ENCODE results near the gene TEX9. TPM values are rescaled to one million over a fixed set of nuclear protein-coding genes. Genes with fewer than 3 reads are reported as not detected.
"Not testable (repeated sequence)": the region's sequence is repeated elsewhere in the genome, so short reads cannot be mapped to it uniquely, and the experiment has no call there.

Gene TEX9
- total RNA-seq (2014; rRNA removed; shearing (Covaris generic); ENCODE audit: low replicate concordance), result 14.6 and 19.5 TPM in 2 replicates

DNA sequence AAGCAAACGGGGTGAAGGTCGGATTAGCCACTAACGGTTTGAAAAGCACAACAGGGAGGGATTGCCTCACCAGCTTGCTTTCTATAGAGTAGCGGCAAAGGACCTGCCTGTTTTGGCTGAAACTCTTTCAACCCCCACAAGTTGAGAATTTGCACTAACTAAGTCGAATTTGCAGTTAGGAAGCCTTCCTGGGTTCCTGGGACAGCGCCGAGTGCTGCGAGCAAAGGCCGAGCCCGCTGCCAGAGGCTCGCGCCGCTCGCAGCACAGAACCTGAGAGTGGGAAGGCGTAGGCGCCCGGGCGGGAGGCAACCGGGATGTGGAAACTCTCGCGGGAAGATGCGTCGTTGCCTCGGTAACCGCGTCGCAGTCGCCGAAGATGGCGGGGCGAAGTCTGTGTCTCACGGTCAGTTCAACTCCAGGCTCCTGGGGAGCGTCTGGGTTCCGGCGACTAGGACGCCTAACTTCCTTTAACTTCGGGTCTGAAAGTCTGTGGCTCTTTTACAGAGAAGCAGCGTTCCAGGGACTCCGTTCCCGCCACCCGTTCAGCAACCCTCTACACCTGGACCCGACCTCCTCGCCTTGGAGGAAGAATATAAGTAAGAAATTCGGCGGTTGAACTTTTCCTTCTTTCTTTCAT lies at the start of gene TEX9:
Gene TEX9 (plus strand): TSS at position 352 of the 637 bp plus-strand sequence. CDS start 25 bp downstream, at position 377.
- DNase-seq (ENCODE audit: low read depth), result peak; percentile 88
- in situ Hi-C loops (cut with HindIII; ENCODE audit: low pct_unique_long_range_greater_than_20kb, low sequenced_read_pairs), result no loop called here

DNA sequence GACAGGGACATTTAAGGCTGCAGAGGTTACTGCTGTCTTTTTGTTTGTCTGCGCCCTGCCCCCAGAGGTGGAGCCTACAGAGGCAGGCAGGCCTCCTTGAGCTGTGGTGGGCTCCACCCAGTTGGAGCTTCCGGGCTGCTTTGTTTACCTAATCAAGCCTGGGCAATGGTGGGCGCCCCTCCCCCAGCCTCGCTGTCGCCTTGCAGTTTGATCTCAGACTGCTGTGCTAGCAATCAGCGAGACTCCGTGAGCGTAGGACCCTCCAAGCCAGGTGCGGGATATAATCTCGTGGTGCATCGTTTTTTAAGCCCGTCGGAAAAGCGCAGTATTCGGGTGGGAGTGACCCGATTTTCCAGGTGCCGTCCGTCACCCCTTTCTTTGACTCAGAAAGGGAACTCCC lies 48.7 kb upstream of the TEX9 start:
- DNase-seq (ENCODE audit: low read depth); in situ Hi-C loops (cut with HindIII; ENCODE audit: low pct_unique_long_range_greater_than_20kb, low sequenced_read_pairs): not testable (repeated sequence)

DNA sequence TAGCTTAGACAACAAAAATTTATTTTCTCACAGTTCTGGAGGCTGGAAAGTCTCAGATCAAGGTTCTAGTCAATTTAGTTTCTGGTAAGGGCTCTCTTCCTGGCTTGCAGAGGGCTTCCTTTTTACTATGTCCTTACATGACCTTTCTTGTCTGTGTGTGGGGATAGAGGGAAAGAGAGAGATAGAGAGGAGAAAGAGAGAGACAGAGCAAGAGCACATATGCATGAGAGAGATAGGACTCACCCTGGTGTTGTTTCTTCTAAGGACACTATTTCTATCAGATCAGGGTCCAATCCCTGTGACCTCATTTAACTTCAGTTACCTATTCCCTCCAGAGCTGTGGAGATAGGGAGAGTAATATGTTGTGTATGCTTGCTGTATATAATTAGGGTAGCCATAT lies 44.9 kb upstream of the TEX9 start:
- in situ Hi-C loops (cut with HindIII; ENCODE audit: low pct_unique_long_range_greater_than_20kb, low sequenced_read_pairs), result no loop called here
- no peak for DNase-seq (ENCODE audit: low read depth)

DNA sequence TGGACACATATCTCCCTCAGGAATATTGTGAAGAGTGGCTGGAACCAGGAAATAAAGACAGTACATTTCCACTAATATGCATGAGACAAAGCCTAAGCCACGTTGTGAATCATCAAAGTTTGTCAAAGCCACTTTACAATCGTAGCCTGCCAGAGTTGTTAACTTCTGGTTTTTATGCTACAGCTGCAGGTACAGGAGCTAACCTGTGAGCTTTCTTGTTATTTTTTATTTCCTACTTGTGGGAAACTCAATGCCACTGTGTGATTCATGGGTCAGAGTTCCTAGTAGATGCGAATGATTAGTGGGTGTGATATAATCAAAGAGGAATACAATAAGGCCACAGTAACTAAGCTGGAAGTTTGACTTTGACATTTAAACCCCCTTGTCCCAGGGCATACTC lies 44.4 kb upstream of the TEX9 start:
- DNase-seq (ENCODE audit: low read depth), result no peak
- in situ Hi-C loops (cut with HindIII; ENCODE audit: low pct_unique_long_range_greater_than_20kb, low sequenced_read_pairs), result no loop called here

DNA sequence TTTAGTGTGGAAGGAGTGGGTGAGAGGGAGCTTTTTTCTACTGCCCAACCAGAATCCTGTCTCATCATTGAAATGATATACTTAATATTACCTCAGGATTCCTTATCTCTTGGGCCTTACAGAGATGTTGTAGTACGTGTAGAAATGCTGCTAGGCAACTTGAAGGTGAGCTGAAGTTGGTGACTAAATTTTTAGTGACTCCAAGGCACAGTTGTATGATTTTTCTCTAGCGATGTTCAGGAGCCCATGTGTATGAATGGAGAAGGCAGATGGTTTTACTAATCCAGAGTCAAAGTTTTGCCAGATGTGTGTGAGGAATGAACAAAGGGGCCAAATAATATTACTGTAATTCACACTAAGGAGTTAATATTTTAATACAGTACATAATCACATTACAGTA lies 42.8 kb upstream of the TEX9 start:
- in situ Hi-C loops (cut with HindIII; ENCODE audit: low pct_unique_long_range_greater_than_20kb, low sequenced_read_pairs), result no loop called here
- DNase-seq (ENCODE audit: low read depth), result no peak

DNA sequence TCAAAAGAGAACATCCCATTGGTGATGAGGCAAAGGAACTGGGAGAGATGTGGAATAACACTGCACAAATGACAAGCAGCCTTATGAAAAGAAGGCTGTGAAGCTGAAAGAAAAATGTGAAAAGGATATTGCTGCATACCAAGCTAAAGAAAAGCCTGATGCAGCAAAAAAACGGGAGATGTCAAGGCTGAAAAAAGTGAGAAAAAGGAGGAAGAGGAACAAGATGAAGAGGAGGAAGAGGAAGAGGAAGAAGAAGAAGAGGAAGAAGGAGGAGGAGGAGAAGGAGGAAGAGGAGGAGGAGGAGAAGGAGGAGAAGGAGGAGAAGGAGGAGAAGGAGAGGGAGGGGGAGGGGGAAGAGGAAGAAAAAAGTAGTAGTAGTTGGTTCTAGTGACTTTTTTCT lies 41.8 kb upstream of the TEX9 start:
- DNase-seq (ENCODE audit: low read depth), result no peak
- in situ Hi-C loops (cut with HindIII; ENCODE audit: low pct_unique_long_range_greater_than_20kb, low sequenced_read_pairs), result no loop called here

DNA sequence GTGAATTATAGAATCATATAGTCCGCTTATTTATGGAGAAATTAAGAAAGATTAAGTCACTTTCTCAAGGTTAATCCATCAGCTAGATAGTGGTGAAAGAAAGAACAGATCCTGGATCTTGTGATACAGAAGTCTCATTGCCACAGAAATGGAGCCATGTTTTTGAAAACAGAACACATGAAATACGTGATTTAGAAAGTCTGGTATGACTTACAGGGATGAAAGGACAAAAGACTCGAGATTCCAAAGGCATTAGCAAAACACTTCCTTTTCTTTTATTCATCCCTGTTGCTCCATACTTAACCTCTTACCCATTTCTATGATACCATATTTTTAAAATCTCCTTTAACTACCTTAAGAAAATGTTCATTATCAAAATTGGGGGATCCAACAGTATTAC lies 40.0 kb upstream of the TEX9 start:
- DNase-seq (ENCODE audit: low read depth), result no peak
- in situ Hi-C loops (cut with HindIII; ENCODE audit: low pct_unique_long_range_greater_than_20kb, low sequenced_read_pairs), result no loop called here

DNA sequence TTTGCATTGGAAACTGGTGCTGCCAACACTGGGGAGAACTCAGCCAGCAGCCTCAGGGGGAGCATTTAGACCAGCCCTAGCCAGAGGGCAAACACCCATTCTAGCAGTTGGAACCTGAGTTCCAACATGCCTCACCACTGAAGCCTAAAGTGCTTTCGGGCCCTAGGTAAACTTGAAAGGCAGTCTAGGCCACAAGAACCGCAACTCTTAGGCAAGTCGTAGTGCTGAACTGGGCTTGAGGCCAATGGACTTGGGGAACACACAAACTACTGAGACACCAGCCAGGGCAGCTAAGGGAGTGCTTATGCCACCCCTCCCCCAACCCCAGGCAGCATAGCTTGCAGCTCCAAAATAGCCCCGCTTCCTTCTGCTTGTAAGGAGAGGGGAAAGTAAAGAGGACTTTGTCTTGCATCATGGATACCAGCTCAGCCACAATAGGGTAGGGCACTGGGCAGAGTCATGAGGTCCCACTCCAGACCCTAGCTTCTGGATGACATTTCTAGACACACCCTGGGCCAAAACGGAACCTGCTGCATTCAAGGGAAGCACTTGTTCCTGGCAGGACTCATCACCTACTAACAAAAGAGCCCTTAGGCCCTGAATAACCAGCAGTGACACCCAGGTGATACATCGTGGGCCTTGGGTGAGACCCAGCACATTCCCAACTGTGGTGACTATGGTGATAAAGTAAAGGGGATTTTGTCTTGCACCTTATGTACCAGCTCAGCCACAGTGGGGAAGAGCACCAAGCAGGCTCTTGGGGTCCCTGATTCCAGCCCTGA lies 37.3 kb upstream of the TEX9 start:
- DNase-seq (ENCODE audit: low read depth), result no peak
- in situ Hi-C loops (cut with HindIII; ENCODE audit: low pct_unique_long_range_greater_than_20kb, low sequenced_read_pairs), result no loop called here

DNA sequence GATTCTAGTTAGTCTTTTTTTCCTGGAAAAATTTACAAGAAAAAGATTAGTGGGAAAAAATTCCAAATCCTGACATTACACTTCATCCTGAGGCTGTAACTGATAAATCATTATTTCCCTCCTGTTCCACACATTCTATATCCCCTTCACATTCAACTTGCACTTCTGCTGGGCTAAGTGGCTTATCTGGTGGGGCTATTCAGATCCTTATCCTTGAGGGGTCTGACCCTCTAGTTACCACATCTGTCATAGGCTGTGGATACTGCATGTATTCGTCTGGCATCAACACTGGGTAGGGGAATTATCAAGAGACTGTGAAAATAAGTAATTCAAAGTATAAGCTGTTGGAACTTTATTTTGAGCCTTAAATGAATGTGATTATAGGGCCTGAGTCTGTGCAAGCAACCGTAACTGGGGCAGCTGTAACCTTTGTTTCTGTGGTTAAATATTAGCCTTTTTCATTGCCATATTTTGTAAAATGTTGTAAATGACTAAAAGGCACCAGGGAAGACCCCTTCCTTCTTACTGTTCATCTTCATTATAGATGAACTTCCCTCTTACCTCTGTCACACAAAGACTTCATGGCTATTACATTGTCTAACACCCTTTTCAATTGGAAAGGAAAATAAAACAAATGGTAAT lies 28.0 kb upstream of the TEX9 start:
- in situ Hi-C loops (cut with HindIII; ENCODE audit: low pct_unique_long_range_greater_than_20kb, low sequenced_read_pairs), result no loop called here
- no peak for DNase-seq (ENCODE audit: low read depth)

DNA sequence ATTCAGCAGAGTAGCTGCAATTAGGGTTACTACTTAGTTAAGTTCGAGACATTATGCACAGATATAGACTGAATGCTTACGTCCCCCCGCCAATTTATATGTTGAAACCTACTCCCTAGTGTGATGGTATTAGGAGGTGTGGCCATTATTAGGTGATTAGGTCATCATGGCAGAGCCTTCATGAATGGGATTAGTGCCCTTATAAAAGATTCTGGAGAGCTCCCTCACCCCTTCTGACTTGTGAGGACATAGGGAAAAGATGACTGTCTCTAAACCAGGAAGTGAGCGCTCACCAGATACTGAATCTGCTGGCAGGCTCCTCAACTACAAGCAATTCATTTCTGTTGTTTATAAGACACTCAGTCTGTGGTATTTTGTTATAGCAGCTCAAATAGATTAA lies 25.6 kb upstream of the TEX9 start:
- in situ Hi-C loops (cut with HindIII; ENCODE audit: low pct_unique_long_range_greater_than_20kb, low sequenced_read_pairs), result no loop called here
- no peak for DNase-seq (ENCODE audit: low read depth)

DNA sequence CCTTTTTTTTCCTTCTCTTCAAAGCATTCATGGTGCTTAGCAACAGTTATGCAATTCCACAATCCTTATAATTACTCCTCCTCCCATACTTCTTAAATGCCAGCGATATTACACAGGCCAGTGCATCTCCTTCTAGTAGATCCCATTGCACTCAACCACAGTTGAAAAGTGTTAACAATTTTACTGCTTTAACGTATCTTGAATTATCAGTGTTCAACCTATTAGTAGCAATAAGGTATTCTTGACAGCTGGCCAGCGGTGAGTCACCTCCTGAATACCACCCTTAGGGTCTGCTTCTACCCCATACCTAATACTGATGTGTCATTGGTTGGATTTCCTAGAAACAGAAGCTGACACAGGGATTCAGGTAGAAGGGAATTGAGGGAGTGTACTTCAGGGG lies 24.0 kb upstream of the TEX9 start:
- DNase-seq (ENCODE audit: low read depth), result no peak
- in situ Hi-C loops (cut with HindIII; ENCODE audit: low pct_unique_long_range_greater_than_20kb, low sequenced_read_pairs), result no loop called here

DNA sequence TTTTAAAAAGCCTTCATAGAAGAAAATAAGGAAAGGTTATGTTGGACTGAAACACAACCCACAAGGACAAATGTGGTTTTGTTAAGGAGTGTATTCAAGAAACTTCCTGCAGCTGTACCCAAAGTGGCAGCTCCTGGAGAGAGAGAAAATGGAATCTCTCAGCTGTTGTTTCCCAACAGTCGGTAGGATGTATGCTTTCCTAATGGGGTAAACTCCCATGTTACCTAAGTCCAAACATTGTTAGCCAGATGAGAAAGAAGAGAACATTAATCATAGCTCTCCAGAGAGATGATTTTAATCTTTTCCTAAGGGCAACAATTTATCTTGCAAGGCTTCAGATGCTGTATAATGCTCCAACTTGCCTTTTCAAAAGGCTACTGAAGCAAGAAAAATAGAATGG lies 22.6 kb upstream of the TEX9 start:
- in situ Hi-C loops (cut with HindIII; ENCODE audit: low pct_unique_long_range_greater_than_20kb, low sequenced_read_pairs), result no loop called here
- DNase-seq (ENCODE audit: low read depth), result no peak

DNA sequence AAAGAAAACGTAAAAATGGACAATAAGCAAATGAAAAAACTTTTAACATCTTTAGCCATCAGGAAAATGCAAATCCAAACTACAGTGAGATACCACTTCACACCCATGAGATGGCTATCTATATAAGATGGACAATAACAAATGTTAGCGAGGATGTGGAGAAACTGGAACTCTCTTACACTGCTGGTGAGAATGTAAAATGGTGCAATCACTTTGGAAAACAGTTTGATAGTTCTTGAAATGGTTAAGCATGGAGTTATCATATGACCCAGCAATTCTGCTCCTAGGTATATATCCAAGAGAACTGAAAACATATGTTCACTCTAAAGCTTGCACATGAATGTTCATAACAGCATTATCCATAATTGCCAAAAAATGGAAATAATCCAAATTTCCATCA lies 21.3 kb upstream of the TEX9 start:
- in situ Hi-C loops (cut with HindIII; ENCODE audit: low pct_unique_long_range_greater_than_20kb, low sequenced_read_pairs), result no loop called here
- no peak for DNase-seq (ENCODE audit: low read depth)

DNA sequence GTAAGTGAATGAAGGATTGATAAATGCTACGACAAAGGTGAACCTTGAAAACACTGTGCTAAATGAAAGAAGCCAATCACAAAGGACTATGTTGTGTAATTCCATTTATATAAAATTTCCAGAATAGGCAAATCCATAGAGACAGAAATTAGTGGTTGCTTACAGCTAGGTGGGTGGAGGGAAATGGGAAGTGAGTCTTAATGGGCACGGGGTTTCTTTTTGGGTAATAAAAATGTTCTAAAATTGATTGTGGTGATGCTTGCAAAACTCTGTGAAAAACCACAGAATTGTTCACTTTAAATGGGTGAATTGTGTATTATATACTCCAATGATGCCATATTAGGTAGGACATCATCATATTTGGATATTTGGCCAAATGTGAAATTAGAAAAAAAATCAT lies 20.9 kb upstream of the TEX9 start:
- in situ Hi-C loops (cut with HindIII; ENCODE audit: low pct_unique_long_range_greater_than_20kb, low sequenced_read_pairs), result no loop called here
- DNase-seq (ENCODE audit: low read depth), result no peak

DNA sequence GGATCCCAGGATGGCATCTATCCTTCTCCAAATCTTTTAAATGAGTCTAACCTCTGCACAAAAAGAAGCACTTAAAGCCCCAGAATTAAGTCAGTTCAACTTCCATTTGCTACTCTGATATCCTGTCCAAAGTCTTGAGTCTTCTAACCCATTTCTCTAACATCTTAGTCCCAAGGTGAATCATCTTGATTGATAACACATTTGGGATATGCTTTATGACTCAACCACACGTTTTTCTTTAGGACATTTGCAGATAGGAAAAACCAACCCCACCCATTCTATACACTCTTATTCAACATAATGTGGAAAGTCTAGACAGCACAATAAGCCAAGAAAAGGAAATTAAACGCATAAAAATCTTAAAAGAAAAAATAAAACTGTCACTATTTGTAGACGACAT lies 18.8 kb upstream of the TEX9 start:
- no peak for DNase-seq (ENCODE audit: low read depth)
- in situ Hi-C loops (cut with HindIII; ENCODE audit: low pct_unique_long_range_greater_than_20kb, low sequenced_read_pairs), result no loop called here

DNA sequence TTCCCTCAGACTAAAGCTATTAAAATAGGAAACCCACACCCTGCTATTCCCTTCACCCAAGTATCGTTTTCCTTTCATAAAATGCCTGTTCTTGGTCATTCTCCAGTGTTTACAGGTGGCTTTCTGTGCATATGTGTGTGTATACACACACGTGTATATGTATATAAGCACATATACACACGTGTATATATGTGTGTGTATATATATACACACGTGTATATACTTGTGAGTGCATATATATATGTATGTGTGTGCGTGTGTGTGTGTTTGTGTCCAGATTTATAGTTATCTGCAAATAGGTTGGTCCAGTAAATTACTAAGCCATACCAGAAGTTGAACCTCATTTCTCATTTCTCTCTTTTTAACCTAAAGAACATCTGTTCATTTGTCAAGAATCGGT lies 15.7 kb upstream of the TEX9 start:
- DNase-seq (ENCODE audit: low read depth), result no peak
- in situ Hi-C loops (cut with HindIII; ENCODE audit: low pct_unique_long_range_greater_than_20kb, low sequenced_read_pairs), result no loop called here

DNA sequence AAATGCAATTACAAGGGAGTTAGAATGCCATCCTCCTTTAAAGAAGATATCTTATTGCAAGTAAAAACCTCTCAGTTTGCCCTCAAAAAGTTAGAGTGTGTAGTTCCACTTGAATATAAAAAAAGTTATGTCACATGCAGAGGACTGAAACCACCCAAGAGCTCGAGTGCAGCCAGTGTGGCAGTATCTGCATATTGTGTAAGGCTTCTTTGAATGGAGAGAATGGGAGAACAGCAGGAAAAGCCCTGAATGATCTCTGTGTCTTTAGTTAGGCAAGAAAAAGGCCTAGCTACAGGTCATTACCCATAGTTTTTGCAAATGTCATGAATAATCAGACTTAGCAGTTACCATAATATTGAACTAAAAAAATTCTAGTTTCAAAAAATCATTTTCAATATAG lies 13.9 kb upstream of the TEX9 start:
- in situ Hi-C loops (cut with HindIII; ENCODE audit: low pct_unique_long_range_greater_than_20kb, low sequenced_read_pairs), result no loop called here
- DNase-seq (ENCODE audit: low read depth), result no peak

DNA sequence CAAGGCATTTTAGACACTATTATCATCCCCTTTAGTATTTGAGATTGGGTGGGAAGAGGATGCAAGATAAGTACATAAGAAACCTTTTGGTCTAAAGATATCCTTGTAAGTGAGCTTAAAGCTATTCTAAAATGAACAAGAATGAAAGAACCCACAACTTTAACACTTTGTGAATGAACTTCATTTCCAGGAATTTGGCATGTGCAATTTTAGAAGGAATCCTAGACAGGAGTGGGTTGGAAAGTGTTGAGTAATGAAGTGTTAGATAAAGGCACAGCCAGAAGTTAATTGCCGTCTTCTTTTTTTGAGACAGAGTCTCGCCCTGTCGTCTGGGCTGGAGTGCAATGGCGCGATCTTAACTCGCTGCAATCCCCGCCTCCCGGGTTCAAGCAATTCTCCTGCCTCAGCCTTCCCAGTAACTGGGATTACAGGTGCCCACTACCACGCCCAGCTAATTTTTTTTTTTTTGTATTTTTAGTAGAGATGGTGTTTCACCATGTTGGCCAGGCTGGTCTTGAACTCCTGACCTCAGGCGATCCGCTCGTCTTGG lies 13.2 kb upstream of the TEX9 start:
- no peak for DNase-seq (ENCODE audit: low read depth)
- in situ Hi-C loops (cut with HindIII; ENCODE audit: low pct_unique_long_range_greater_than_20kb, low sequenced_read_pairs), result no loop called here

DNA sequence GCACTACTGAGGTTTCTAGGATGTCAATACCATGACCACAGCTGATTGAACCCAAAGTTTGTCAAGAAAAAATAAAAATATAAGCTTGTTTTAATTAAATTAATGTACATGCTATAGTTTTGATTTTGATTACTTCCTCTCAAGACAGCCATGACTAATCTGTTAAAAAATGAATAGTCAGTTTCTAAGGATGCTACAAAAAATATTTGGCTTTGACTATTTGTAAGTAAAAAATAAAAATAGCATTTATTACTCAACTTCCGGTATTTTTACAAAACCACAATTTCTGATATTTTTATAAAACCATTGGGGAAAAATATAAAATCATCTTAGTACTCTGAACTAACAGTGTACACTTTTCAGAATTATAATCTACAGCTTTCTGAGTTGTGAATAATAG lies 12.1 kb upstream of the TEX9 start:
- in situ Hi-C loops (cut with HindIII; ENCODE audit: low pct_unique_long_range_greater_than_20kb, low sequenced_read_pairs), result no loop called here
- DNase-seq (ENCODE audit: low read depth), result no peak

All from Caki2 (cell line).